Transverse colon (tissue), 4 donors: Measurements from ENCODE around the gene FOXL1. TPM values are rescaled to one million over a fixed set of nuclear protein-coding genes. Genes with fewer than 3 reads are reported as not detected.

Experiments used
- DNase-seq: peaks from one replicate; pipeline ENCODE4 v3.0.0-alpha.2; 2019
- H3K27ac ChIP-seq, 4 donors: fragments of 200-600 bp; sonication (generic); 2 replicates each; pipeline ENCODE4 v1.5.1; 2016 to 2018; ENCODE audit warnings: inconsistent platforms in 4 of 4
- H3K27me3 ChIP-seq: fragments of 200-600 bp; sonication (generic); 2 replicates; pipeline ENCODE4 v1.5.1; 2017; ENCODE audit warnings: inconsistent platforms
- H3K36me3 ChIP-seq, 4 donors: fragments of 200-600 bp; sonication (generic); 2 replicates each; pipeline ENCODE4 v1.5.1; 2017 to 2019; ENCODE audit warnings: inconsistent platforms in 4 of 4
- H3K4me1 ChIP-seq, 4 donors: fragments of 200-600 bp; sonication (generic); 2 replicates each; pipeline ENCODE4 v1.5.1; 2017 to 2020; ENCODE audit warnings: inconsistent platforms in 4 of 4
- H3K4me3 ChIP-seq, 4 donors: fragments of 200-600 bp; sonication (generic); 1 replicate in 1 of 4; 2 replicates in 3 of 4; pipeline versions ENCODE4 v1.5.1 to v1.6.1; 2017 to 2019; ENCODE audit warnings: inconsistent platforms in 4 of 4
- H3K9me3 ChIP-seq, 2 donors: fragments of 200-600 bp; sonication (generic); 2 replicates each; pipeline ENCODE4 v1.5.1; 2017 to 2019; ENCODE audit warnings: inconsistent platforms in 2 of 2
- EP300 ChIP-seq: sonication (generic); formaldehyde crosslinking; IDR thresholded peaks from one replicate; pipeline ENCODE4 v1.6.1; 2017; ENCODE audit warnings: antibody characterized with exemption, low read depth
- POLR2A ChIP-seq: fragments of 450-650 bp; IDR thresholded peaks from one replicate; pipeline ENCODE4 v1.6.1; 2016; ENCODE audit warnings: antibody characterized with exemption, mild to moderate bottlenecking, moderate library complexity
- POLR2AphosphoS5 ChIP-seq, 3 donors: sonication (generic); formaldehyde crosslinking; IDR thresholded peaks; one replicate each; pipeline ENCODE4 v1.6.1; 2016; ENCODE audit warnings: antibody characterized with exemption in 3 of 3
- WGBS, 2 donors: methylation state at CpG; one replicate each; pipeline ENCODE4 v1.1.5; 2018; ENCODE audit warnings: low coverage in 1 of 2; 5-methylcytosine and 5-hydroxymethylcytosine counted together
- in situ Hi-C, 4 donors: fragments of 200-750 bp; cut with MboI; loops; one replicate each; pipeline versions ENCODE4 v1.15.0 to v1.15.1; 2017; ENCODE audit warnings: low sequenced_read_pairs in 3 of 4, low pct_ligation_motif_present in 1 of 4, low pct_unique_long_range_greater_than_20kb in 1 of 4
- intact Hi-C: fragments of 100-400 bp; cut with DNase I; formaldehyde crosslinking; loops from one replicate; pipeline ENCODE4 v1.15.1; 2023; ENCODE audit warnings: low total_unique reads
- total RNA-seq, 4 donors: library from RNA; depleted of rRNA; stranded (reverse); fragments of >200 nt; gene quantifications; one replicate each; pipeline ENCODE4 v1.1.0, GENCODE V29; 2016
- TF ChIP-seq, protein P1 (sequence below), 5 experiments: fragments of 200-600 bp in 3 of 5; fragments of 450-650 bp in 2 of 5; sonication (generic) in 3 of 5; IDR thresholded peaks; 1 replicate in 2 of 5; 2 replicates in 3 of 5; pipeline ENCODE4 v1.5.1; 2016 to 2017; ENCODE audit warnings: antibody characterized with exemption in 5 of 5, inconsistent platforms in 3 of 5, mild to moderate bottlenecking in 2 of 5, moderate library complexity in 1 of 5

Gene FOXL1
- total RNA-seq, 4 donors from 2014 or later = 0.75 to 2.1 (median 1.3) TPM

DNA sequence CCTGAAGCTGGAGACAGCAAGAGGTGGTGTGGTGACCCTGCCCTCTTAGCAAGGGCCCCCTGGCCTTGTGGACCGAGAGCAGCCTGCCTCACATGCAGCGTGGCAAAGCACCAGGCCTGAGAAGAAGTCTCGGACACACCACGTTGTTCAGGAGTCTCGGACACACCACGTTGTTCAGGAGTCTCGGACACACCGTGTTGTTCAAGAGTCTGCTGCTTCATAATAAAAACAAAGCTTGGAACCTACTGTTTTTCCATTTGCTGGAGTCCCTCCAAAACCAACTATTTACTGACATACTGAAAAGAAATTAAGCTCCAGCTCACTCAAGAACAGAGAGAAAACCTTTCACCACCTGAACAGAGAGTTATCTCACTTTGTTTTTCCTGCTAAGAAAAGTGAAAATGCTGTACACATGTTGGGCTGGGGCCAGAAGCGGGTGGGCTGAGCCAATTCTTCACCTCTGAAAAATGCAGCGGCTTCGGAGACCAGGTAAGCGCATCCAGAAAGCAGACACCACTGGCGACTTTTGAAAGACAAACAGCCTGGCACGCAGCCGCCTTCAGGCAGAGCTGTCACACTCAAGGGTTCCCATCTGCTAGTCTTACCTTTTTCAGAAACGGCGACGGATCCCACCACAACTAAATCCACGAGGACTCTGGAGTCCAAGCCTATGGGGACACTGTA is 32.3 kb upstream of the FOXL1 start:
- Histone ChIP-seq H3K36me3 (peaks cover 0 to 15% (median 6%) of the 10 kb centered on the region in 4 donors), H3K4me3 (no peak overlapping the region), H3K9me3 (no peaks in the 10 kb centered on the region), H3K27ac (no peak overlapping the region), H3K27me3 (no peaks in the 10 kb centered on the region), H3K4me1 (no peaks in the 10 kb centered on the region)
- no peak for DNase-seq
- in situ Hi-C loops = no loop called here
- WGBS, 2 donors = 93 to 100% methylated on average over 2 to 19 of the region's 19 CpGs
- TF ChIP-seq POLR2AphosphoS5 (IDR thresholded peaks at IDR 0.05) (no peak), POLR2A (no peak), EP300 (no peak)
- TF ChIP-seq, protein P1, sequence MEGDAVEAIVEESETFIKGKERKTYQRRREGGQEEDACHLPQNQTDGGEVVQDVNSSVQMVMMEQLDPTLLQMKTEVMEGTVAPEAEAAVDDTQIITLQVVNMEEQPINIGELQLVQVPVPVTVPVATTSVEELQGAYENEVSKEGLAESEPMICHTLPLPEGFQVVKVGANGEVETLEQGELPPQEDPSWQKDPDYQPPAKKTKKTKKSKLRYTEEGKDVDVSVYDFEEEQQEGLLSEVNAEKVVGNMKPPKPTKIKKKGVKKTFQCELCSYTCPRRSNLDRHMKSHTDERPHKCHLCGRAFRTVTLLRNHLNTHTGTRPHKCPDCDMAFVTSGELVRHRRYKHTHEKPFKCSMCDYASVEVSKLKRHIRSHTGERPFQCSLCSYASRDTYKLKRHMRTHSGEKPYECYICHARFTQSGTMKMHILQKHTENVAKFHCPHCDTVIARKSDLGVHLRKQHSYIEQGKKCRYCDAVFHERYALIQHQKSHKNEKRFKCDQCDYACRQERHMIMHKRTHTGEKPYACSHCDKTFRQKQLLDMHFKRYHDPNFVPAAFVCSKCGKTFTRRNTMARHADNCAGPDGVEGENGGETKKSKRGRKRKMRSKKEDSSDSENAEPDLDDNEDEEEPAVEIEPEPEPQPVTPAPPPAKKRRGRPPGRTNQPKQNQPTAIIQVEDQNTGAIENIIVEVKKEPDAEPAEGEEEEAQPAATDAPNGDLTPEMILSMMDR (IDR thresholded peaks at IDR 0.05) = no peak
- intact Hi-C loops = no loop called here

DNA sequence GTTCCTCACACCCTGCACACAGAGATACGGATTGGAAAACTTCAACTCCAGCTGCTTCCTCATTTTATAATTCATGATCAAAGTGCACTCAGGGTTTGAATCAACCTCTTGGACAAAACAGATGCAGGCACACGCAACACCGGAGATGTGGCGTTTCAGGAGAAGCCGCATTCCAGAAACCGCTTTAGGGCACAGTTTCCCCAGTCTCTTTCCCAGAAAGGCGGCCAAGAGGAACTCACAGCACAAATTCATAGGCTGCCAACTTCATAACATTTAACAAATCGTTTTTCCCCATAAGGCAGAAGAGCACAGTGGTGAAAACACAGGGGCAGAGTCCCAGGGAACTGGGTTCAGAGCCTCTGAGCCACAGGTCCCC is 31.7 kb upstream of the FOXL1 start:
- H3K4me3 ChIP-seq = no peak overlapping the region
- H3K4me1 ChIP-seq = no peaks in the 10 kb centered on the region
- intact Hi-C loops (no loop called here), in situ Hi-C loops (no loop called here)
- peaks cover 0 to 10% (median 4%) of the 10 kb centered on the region in 4 donors for H3K36me3 ChIP-seq
- H3K9me3 ChIP-seq = no peaks in the 10 kb centered on the region
- TF ChIP-seq, protein P1 (IDR thresholded peaks at IDR 0.05) = no peak
- no peak for TF ChIP-seq POLR2A
- no peak for TF ChIP-seq EP300
- TF ChIP-seq POLR2AphosphoS5 (IDR thresholded peaks at IDR 0.05) = no peak
- 91% methylated on average over 8 of the region's 8 CpGs; no CpG with 5 or more reads in 1 of the 2 donors for WGBS, 2 donors
- no peak for DNase-seq
- no peak overlapping the region for H3K27ac ChIP-seq
- no peaks in the 10 kb centered on the region for H3K27me3 ChIP-seq

DNA sequence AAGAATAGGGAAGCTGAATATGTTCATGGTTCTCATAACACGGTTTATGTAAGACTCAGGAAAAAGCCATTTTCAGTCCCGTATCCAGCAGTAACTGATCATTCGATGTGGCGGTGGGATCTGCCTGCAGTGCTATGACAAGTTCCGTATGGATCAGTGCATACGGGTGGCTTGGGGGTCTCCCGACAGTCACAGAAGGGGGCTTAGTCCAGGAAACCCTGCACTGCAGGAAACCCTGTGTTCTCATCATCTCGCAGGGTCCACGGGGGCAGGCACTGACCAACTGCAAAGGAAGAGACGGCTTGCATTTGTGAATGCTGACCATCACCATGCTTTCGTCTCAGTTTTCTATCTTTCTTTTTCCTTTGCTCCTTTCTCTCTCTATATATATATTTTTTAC is 31.1 kb upstream of the FOXL1 start:
- Histone ChIP-seq H3K4me1 (no peaks in the 10 kb centered on the region), H3K4me3 (no peak overlapping the region), H3K27ac (no peak overlapping the region), H3K9me3 (no peaks in the 10 kb centered on the region), H3K36me3 (peaks cover 0 to 9% (median 4%) of the 10 kb centered on the region in 4 donors), H3K27me3 (no peaks in the 10 kb centered on the region)
- in situ Hi-C loops = no loop called here
- TF ChIP-seq, protein P1 (IDR thresholded peaks at IDR 0.05) = no peak
- TF ChIP-seq EP300 = no peak
- no peak for DNase-seq
- 87 to 94% methylated on average over 11 of the region's 11 CpGs for WGBS, 2 donors
- intact Hi-C loops = no loop called here

DNA sequence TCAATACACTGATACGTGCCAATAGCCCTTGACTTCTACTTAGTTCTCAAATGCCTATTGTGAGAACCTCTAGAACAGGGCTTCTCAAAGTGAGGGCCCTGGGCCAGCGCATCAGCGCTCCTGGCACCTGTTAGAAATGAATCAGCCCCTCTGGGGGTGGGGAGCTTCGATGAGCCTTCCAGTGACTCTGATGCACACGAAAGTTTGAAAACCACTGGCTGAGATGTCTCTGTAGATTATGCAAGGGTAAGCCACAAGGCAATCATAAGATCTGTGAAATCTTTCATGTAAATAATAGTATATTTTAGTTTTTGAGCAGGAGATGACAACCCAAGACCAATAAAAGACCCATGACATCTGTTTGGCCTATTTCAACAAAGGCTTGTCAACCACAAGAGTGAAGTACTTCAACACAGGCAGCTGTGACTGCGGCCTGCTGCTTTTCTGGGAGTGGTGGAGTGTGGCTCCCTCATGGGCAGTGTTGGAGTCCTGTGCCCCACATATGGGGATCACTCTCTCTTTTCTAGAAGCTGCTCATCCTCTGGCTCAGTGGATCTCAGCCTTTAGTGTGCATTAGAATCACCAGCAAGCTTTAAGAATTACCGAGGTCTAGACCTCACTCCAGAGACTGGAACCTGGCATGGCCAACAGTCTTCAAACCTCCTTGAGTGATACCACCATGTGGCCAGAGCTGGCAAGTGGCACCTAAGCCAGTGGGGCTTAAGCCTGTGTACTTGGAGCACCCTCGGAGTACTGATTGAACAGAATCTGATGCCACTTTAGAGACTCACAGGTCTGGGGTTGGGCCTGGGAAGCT is 29.1 kb upstream of the FOXL1 start:
- Histone ChIP-seq H3K36me3 (peaks cover 0 to 9% (median 4%) of the 10 kb centered on the region in 4 donors), H3K9me3 (no peaks in the 10 kb centered on the region), H3K4me3 (no peak overlapping the region), H3K27ac (no peak overlapping the region), H3K27me3 (no peaks in the 10 kb centered on the region), H3K4me1 (peaks cover 0 to 3% (median 3%) of the 10 kb centered on the region in 4 donors)
- in situ Hi-C loops = no loop called here
- DNase-seq = no peak
- WGBS, 2 donors = 76% methylated on average over 8 of the region's 8 CpGs; no CpG with 5 or more reads in 1 of the 2 donors
- TF ChIP-seq, protein P1 (IDR thresholded peaks at IDR 0.05) = no peak
- TF ChIP-seq POLR2A (no peak), EP300 (no peak), POLR2AphosphoS5 (IDR thresholded peaks at IDR 0.05) (no peak)
- intact Hi-C loops = no loop called here
